K562 (cell line): ENCODE measurements around the gene PSMA6. TPM values are rescaled to one million over a fixed set of nuclear protein-coding genes. Genes with fewer than 3 reads are reported as not detected.

Source experiments
- ATAC-seq: fragments of 200-7000 bp; cut with Tn5 transposase; 3 replicates; pipeline ENCODE4 v1.9.1; 2020; ENCODE audit warnings: moderate library complexity
- BruUV-seq: library from RNA; stranded (reverse); fragments of 400-500 nt; replicated peaks from 2 replicates; lab custom pipeline; 2021; lab: Mats Ljungman, UMichigan
- CTCF ChIA-PET: fragments of 300-600 bp; formaldehyde crosslinking; extraction: SDS; loops from one replicate; lab custom pipeline; 2021; ENCODE audit warnings: low intra/inter-chr PET ratio; lab: Yijun Ruan, JAX
- POLR2A ChIA-PET: fragments of 300-600, 350-650 bp; sonication (Branson Sonifier 250); formaldehyde crosslinking; extraction: SDS; loops from one replicate; lab custom pipeline; 2021; ENCODE audit warnings: antibody characterized with exemption, inconsistent platforms; lab: Yijun Ruan, JAX
- DNase-seq, 4 experiments: peaks; one replicate each; pipeline versions ENCODE4 v3.0.0 to v3.0.0-alpha.2; 2011 to 2018; ENCODE audit warnings: low spot score in 3 of 4, mixed read lengths in 3 of 4; ENCODE audit errors: extremely low read depth in 1 of 4
- FAIRE-seq: peaks from 2 replicates; lab custom pipeline; 2011; peaks lifted over from hg19 to GRCh38; lab: Jason Lieb, UNC
- H2AFZ ChIP-seq: 2 replicates; pipeline ENCODE4 v1.6.0; 2011; ENCODE audit warnings: low read depth, low read length, control low read depth, inconsistent platforms
- H3K27ac ChIP-seq: fragments of 200-600 bp; 3 replicates; pipeline ENCODE4 v1.8.0; 2011; ENCODE audit warnings: low read depth, mild to moderate bottlenecking, control low read depth, inconsistent platforms, low read length, moderate library complexity, mixed read lengths; ENCODE audit errors: extremely low read depth
- H3K27me3 ChIP-seq, 2 experiments: fragments of 300-600 bp in 1 of 2; 2 replicates in 1 of 2; 3 replicates in 1 of 2; pipeline versions ENCODE4 v1.6.0 to v1.8.0; 2011; ENCODE audit warnings: inconsistent platforms in 2 of 2, low read length in 2 of 2, mild to moderate bottlenecking in 1 of 2, mixed read lengths in 1 of 2, moderate library complexity in 1 of 2; ENCODE audit not compliant: control insufficient read depth in 2 of 2, insufficient read depth in 2 of 2
- H3K36me3 ChIP-seq: fragments of 300-600 bp; 3 replicates; pipeline ENCODE4 v1.8.0; 2011; ENCODE audit warnings: mild to moderate bottlenecking, low read length, inconsistent platforms; ENCODE audit not compliant: control insufficient read depth, insufficient read depth
- H3K4me1 ChIP-seq, 2 experiments: fragments of 200-600 bp in 1 of 2; replicated peaks in 1 of 2; 2 replicates in 1 of 2; 3 replicates in 1 of 2; pipeline versions ENCODE4 v1.5.1 to v1.8.0; 2011; ENCODE audit warnings: inconsistent platforms in 2 of 2, low read length in 2 of 2, mild to moderate bottlenecking in 1 of 2, mixed read lengths in 1 of 2, moderate library complexity in 1 of 2; ENCODE audit not compliant: control insufficient read depth in 2 of 2, insufficient read depth in 2 of 2
- H3K4me2 ChIP-seq: 2 replicates; pipeline ENCODE4 v1.6.1; 2011; ENCODE audit warnings: low read length, control low read depth, inconsistent platforms, mixed read lengths; ENCODE audit not compliant: insufficient read depth
- H3K4me3 ChIP-seq: fragments of 200-600 bp; sonication (generic), shearing (Covaris generic); 2 replicates; pipeline ENCODE4 v1.5.1; 2016; ENCODE audit warnings: control low read depth, inconsistent platforms
- H3K79me2 ChIP-seq: fragments of 200-600 bp; 3 replicates; pipeline ENCODE4 v1.8.0; 2011; ENCODE audit warnings: low read length, inconsistent platforms; ENCODE audit not compliant: control insufficient read depth, insufficient read depth
- H3K9ac ChIP-seq, 2 experiments: 2 replicates each; pipeline versions ENCODE4 v1.6.0 to v1.6.1; 2011; ENCODE audit warnings: low read depth in 2 of 2, low read length in 2 of 2, control low read depth in 1 of 2, inconsistent platforms in 1 of 2, mild to moderate bottlenecking in 1 of 2, mixed read lengths in 1 of 2; ENCODE audit not compliant: insufficient read depth in 1 of 2
- H3K9me1 ChIP-seq: one replicate; pipeline ENCODE4 v1.6.0; 2011; ENCODE audit warnings: inconsistent platforms, mild to moderate bottlenecking, low read length, moderate library complexity; ENCODE audit not compliant: control insufficient read depth, insufficient read depth
- H3K9me3 ChIP-seq: replicated peaks from 2 replicates; pipeline ENCODE4 v1.5.1; 2011; ENCODE audit warnings: low read depth, low read length, inconsistent platforms; ENCODE audit not compliant: control insufficient read depth, insufficient read depth
- H4K20me1 ChIP-seq: replicated peaks from 2 replicates; pipeline ENCODE4 v1.6.1; 2011; ENCODE audit warnings: low read length, inconsistent platforms, mixed read lengths; ENCODE audit not compliant: control insufficient read depth, insufficient read depth
- EP300 ChIP-seq: IDR thresholded peaks from 2 replicates; pipeline ENCODE4 v1.6.1; 2012; ENCODE audit warnings: low read length, improper control_type of control experiment
- ETS2 ChIP-seq: IDR thresholded peaks from 2 replicates; pipeline ENCODE4 v1.6.1; 2016; ENCODE audit warnings: borderline replicate concordance, missing genetic modification characterization, mild to moderate bottlenecking, moderate library complexity, missing compliant biosample characterization; ENCODE audit not compliant: poor library complexity, severe bottlenecking
- HMG20B ChIP-seq: fragments of 250-450 bp; sonication (Bioruptor Pico); IDR thresholded peaks from 2 replicates; pipeline ENCODE4 v1.5.0; 2021; ENCODE audit warnings: mild to moderate bottlenecking
- NONO ChIP-seq, 2 experiments: fragments of 200-400 bp in 1 of 2; fragments of 450-650 bp in 1 of 2; formaldehyde crosslinking in 1 of 2; IDR thresholded peaks; 2 replicates each; pipeline ENCODE4 v1.6.1; 2017; ENCODE audit warnings: low read depth in 2 of 2, mild to moderate bottlenecking in 2 of 2, moderate library complexity in 2 of 2, low read length in 1 of 2
- NR2C2 ChIP-seq, 2 experiments: fragments of 200-800 bp in 1 of 2; sonication (Bioruptor generic) in 1 of 2; sonication (generic) in 1 of 2; formaldehyde crosslinking in 1 of 2; IDR thresholded peaks; 2 replicates each; pipeline versions ENCODE4 v1.6.1 to v1.8.0; 2016 to 2022; ENCODE audit warnings: mild to moderate bottlenecking in 1 of 2, missing compliant biosample characterization in 1 of 2, missing genetic modification characterization in 1 of 2, missing genetic modification reagents in 1 of 2
- PHF20 ChIP-seq: fragments of 450-650 bp; IDR thresholded peaks from 2 replicates; pipeline ENCODE4 v1.6.1; 2018; ENCODE audit not compliant: partially characterized antibody
- RFX5 ChIP-seq: IDR thresholded peaks from 2 replicates; pipeline ENCODE4 v1.6.1; 2011; ENCODE audit warnings: low read depth, mild to moderate bottlenecking, improper control_type of control experiment, low read length
- SMARCA5 ChIP-seq: fragments of 450-650 bp; IDR thresholded peaks from 2 replicates; pipeline ENCODE4 v1.6.1; 2016
- SMARCC2 ChIP-seq: fragments of 450-650 bp; IDR thresholded peaks from 2 replicates; pipeline ENCODE4 v1.6.1; 2017; ENCODE audit warnings: antibody characterized with exemption, moderate library complexity, mild to moderate bottlenecking, low read depth
- ZFX ChIP-seq: sonication (generic); formaldehyde crosslinking; IDR thresholded peaks from 2 replicates; pipeline ENCODE4 v1.8.0; 2022; ENCODE audit warnings: mild to moderate bottlenecking, missing genetic modification reagents, moderate library complexity
- ZNF347 ChIP-seq: fragments of 450-650 bp; formaldehyde crosslinking; IDR thresholded peaks from 2 replicates; pipeline ENCODE4 v1.4.0; 2020; ENCODE audit warnings: low read depth, mild to moderate bottlenecking, moderate library complexity
- ZNF354B ChIP-seq: fragments of 250-450 bp; sonication (Bioruptor Pico); IDR thresholded peaks from 2 replicates; pipeline ENCODE4 v1.4.0; 2020
- WGBS: fragments of 100-300 bp; shearing (Covaris generic); methylation state at CpG from one replicate; pipeline ENCODE4 v1.1.6; 2016; ENCODE audit warnings: low coverage, mixed read lengths; ENCODE audit not compliant: insufficient coverage; ENCODE audit errors: missing lambda C conversion rate; 5-methylcytosine and 5-hydroxymethylcytosine counted together
- in situ Hi-C: fragments of 300-500 bp; cut with MboI; formaldehyde crosslinking; loops from 4 replicates; pipeline ENCODE4 v1.15.0; 2018; ENCODE audit warnings: inconsistent platforms, mixed read lengths
- intact Hi-C: fragments of 100-400 bp; cut with micrococcal nuclease; formaldehyde crosslinking; loops from 2 replicates; pipeline ENCODE4 v1.14.2; 2022
- polyA plus RNA-seq, 8 experiments: library from polyadenylated mRNA; depleted of rRNA in 4 of 8; stranded (reverse) in 5 of 8; unstranded in 3 of 8; fragments of >200 nt; fragmentation: Nextera tagmentation in 2 of 8; fragmentation: Illumina TruSeq in 1 of 8; extraction: Ambion mirVana in 2 of 8; extraction: Trizol in 1 of 8; gene quantifications; 2 replicates each; pipeline versions ENCODE4 v1.2.1 to v1.2.3, GENCODE V29; 2011 to 2014; ENCODE audit warnings: inconsistent platforms in 1 of 8, missing spikeins in 1 of 8
- total RNA-seq, 7 experiments: library from RNA; depleted of rRNA in 6 of 7; stranded (reverse); fragments of >200 nt in 6 of 7; fragmentation: Illumina TruSeq in 2 of 7; extraction: Trizol in 2 of 7; gene quantifications; 2 replicates each; pipeline versions ENCODE4 v1.2.1 to v1.2.3, GENCODE V29; 2011 to 2021; ENCODE audit warnings: low replicate concordance in 1 of 7
- TF ChIP-seq, protein P1 (sequence below): sonication (generic); formaldehyde crosslinking; IDR thresholded peaks from 2 replicates; pipeline ENCODE4 v1.8.0; 2022; ENCODE audit warnings: mild to moderate bottlenecking, missing genetic modification reagents, borderline replicate concordance
- TF ChIP-seq, protein P2 (sequence below): sonication (generic); formaldehyde crosslinking; IDR thresholded peaks from 2 replicates; pipeline ENCODE4 v1.9.0; 2022; ENCODE audit warnings: mild to moderate bottlenecking, missing genetic modification reagents
- TF ChIP-seq, protein P3 (sequence below): fragments of 250-450 bp; sonication (Bioruptor Pico); IDR thresholded peaks from 2 replicates; pipeline ENCODE4 v1.8.0; 2022; ENCODE audit warnings: inconsistent platforms

PSMA6 gene
- total and polyA plus RNA-seq, 9 of the 15 experiments (the other 6 are each of a cell fraction or from before 2014, with no cell fraction given): 210 to 952 (median 288) TPM

DNA sequence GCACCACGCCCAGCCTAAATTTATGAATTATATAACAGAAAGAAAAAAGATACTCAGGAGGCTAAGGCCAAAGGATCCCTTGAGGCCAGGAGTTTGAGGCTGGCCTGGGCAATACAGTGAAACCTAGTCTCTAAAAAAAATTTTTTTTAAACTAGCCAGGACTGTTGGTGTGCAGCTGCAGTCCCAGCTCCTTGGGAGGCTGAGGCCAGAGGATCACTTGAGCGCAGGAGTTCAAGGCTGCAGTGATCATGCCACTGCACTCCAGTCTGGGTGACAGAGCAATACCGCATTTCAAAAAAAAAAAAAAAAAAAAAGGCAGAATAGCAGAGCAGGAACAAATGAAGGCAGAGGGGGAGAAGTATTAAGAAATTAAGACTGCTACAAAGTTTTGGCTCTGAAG lies 2.6 kb upstream of the PSMA6 start (continued):
- TF ChIP-seq, protein P1, sequence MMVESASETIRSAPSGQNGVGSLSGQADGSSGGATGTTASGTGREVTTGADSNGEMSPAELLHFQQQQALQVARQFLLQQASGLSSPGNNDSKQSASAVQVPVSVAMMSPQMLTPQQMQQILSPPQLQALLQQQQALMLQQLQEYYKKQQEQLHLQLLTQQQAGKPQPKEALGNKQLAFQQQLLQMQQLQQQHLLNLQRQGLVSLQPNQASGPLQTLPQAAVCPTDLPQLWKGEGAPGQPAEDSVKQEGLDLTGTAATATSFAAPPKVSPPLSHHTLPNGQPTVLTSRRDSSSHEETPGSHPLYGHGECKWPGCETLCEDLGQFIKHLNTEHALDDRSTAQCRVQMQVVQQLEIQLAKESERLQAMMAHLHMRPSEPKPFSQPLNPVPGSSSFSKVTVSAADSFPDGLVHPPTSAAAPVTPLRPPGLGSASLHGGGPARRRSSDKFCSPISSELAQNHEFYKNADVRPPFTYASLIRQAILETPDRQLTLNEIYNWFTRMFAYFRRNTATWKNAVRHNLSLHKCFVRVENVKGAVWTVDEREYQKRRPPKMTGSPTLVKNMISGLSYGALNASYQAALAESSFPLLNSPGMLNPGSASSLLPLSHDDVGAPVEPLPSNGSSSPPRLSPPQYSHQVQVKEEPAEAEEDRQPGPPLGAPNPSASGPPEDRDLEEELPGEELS (CRISPR knock-in tag): no peak
- TF ChIP-seq NONO (IDR thresholded peaks at IDR 0.05; ENCODE audit: low read depth in 2 of 2, low read length in 1 of 2) (no peak), ETS2 (tag) (no peak), PHF20 (no peak), HMG20B (CRISPR knock-in tag) (no peak), SMARCA5 (no peak), ZNF354B (CRISPR knock-in tag) (no peak)

DNA sequence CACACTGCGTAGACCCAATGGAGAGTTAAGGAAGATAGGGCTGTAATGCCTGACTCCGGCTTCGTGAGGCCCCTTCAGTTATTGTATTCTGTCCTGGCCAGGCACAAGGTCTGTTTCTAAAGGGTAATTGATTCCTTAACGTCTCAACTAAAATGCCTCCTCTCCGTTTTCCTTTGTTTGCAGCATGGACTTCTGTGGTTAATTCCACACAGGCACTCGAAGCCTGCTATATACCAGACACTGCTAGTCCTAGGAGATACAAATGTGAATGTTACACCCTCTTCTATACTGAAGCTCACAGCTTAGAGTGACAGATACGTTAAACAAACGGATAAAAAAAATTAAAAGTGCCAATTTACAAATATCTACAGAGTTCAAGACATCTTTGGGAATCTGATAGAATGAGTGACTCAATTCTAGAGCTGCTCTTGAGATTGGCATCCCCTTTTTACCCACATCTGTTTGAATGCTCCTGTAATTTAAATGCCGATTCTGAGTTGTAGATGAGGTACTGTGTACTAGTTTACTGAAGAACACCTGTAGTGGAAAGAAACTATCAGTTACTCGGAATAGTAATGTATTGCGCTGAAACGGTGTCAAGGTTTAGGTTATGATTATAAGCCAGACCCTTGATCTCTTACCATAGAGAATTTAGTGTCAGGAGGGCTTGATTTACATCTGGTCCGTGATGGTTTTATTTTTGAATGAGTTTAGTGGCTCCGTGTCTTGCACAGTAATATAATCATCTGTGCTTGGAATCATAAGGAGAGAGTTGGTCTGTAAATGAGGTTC lies 784 bp downstream of the PSMA6 start:
- Histone ChIP-seq H3K9me3 (no peaks in the 10 kb centered on the region), H3K4me1 (peaks cover 0 to 12% of the 10 kb centered on the region in 2 experiments; a peak in 3 of 5 replicates), H3K9ac (peak overlapping the region; percentile 93 to 100), H3K27me3 (no peaks in the 10 kb centered on the region), H3K9me1 (no peaks in the 10 kb centered on the region), H3K4me3 (peak overlapping the region; percentile 79), H3K27ac (peak overlapping the region; percentile 88), H3K4me2 (peak overlapping the region; percentile 84), H3K36me3 (peaks cover 24% of the 10 kb centered on the region; the same call in 1 of the 3 replicates), H2AFZ (peak overlapping the region; percentile 81; the same call in 1 of the 2 replicates), H4K20me1 (no peaks in the 10 kb centered on the region), H3K79me2 (peaks cover 59% of the 10 kb centered on the region)
- ATAC-seq (peak; percentile 35), DNase-seq (no peak), FAIRE-seq (peak; percentile 40)
- ChIA-PET POLR2A (interaction anchor here (1.0 to 1.9 kb wide), 7 partner anchors 8 to 110 kb away, joined by 3 to 24 read pairs (median 9); partner anchors contain the start of gene NFKBIA), CTCF (no interaction called here)
- intact Hi-C loops: loop anchor here (5.0 kb wide), 2 partner anchors 74 to 109 kb away; partner anchors contain the start of gene NFKBIA
- 0% methylated on average over 14 of the region's 14 CpGs for WGBS
- BruUV-seq: no TSS peak
- in situ Hi-C loops: no loop called here
- no peak for TF ChIP-seq EP300
- no peak for TF ChIP-seq RFX5
- peak; percentile 30; the same call in 1 of the 2 replicates for TF ChIP-seq ZFX (CRISPR knock-in tag)
- TF ChIP-seq, protein P2, sequence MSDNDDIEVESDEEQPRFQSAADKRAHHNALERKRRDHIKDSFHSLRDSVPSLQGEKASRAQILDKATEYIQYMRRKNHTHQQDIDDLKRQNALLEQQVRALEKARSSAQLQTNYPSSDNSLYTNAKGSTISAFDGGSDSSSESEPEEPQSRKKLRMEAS: 0 out of 2 replicates have a peak, but pooled peaks have one; percentile 4
- no peak for TF ChIP-seq ZNF347 (CRISPR knock-in tag)
- TF ChIP-seq, protein P3, sequence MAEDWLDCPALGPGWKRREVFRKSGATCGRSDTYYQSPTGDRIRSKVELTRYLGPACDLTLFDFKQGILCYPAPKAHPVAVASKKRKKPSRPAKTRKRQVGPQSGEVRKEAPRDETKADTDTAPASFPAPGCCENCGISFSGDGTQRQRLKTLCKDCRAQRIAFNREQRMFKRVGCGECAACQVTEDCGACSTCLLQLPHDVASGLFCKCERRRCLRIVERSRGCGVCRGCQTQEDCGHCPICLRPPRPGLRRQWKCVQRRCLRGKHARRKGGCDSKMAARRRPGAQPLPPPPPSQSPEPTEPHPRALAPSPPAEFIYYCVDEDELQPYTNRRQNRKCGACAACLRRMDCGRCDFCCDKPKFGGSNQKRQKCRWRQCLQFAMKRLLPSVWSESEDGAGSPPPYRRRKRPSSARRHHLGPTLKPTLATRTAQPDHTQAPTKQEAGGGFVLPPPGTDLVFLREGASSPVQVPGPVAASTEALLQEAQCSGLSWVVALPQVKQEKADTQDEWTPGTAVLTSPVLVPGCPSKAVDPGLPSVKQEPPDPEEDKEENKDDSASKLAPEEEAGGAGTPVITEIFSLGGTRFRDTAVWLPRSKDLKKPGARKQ (CRISPR knock-in tag): no peak
- TF ChIP-seq NR2C2 (CRISPR knock-in tag; IDR thresholded peaks at IDR 0.05): no peak
- TF ChIP-seq NR2C2 (tag; IDR thresholded peaks at IDR 0.05): peak; percentile 30; the same call in 1 of the 2 replicates
- TF ChIP-seq SMARCC2: no peak
